GM10248 (cell line): ENCODE results near the gene PCBP2.
A peak's percentile ranks its signal among the peaks of the same experiment; 100 is the strongest.

Experiments
- CTCF ChIA-PET: fragments of 300-600 bp; sonication (Branson Sonifier 250); formaldehyde crosslinking; extraction: SDS; loops from one replicate; lab custom pipeline; 2021; ENCODE audit warnings: antibody characterized with exemption; lab: Yijun Ruan, JAX
- POLR2A ChIA-PET: fragments of 350-650 bp; sonication (Branson Sonifier 250); formaldehyde crosslinking; extraction: SDS; loops from one replicate; lab custom pipeline; 2020; ENCODE audit warnings: antibody characterized with exemption; lab: Yijun Ruan, JAX
- DNase-seq: peaks from one replicate; pipeline ENCODE4 v3.0.0; 2012; ENCODE audit errors: extremely low spot score
- TF ChIP-seq, protein P1 (sequence below): IDR thresholded peaks from 2 replicates; pipeline ENCODE4 v1.5.1; 2012; ENCODE audit warnings: mild to moderate bottlenecking, low read depth; ENCODE audit errors: extremely low read depth, missing control alignments, control extremely low read depth

Gene PCBP2

DNA sequence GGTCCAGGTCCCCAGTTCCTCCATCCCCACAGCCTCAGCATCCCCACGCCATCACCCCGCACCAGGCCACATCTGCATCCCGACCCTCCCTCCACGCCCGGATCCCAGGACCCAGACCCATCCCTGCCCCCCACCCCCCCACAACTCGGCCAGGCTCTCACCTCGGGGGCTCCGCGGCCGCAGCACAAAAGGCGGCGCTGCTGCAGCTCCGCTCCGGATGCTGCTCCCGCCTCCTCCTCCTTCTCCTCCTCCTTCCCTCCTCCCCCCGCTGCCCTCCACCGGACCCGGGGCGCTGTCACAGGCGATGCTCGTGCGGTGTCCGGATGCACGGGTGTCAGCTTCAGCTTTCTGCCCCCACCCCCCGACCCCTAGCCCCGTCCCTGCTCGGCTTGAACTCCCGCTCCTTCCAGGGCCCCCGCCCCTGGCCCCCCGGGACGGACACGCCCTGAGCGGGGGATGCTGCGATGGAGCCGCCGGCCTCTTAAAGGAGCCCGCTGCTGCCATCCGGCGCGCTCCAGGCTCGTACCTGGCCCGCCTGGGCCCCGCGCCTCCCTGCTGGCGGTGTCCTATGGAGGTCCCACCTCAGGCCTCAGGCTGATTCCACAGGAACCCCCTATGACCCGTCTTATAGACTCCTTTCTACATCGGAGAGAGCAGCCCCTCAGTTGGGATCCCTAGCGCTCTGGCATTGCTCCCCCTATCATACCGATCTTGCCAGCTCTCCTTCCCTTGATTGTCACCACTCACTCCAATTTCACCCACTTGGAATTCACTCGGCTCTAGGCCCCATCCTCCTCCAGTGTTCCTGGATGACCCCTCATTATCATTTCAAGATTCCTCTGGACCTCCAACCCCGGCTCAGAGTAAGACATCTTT, 47.6 kb downstream of the PCBP2 start, which contains the start of gene MAP3K12:
Gene MAP3K12 (minus strand): TSS at position 193 of the 876 bp plus-strand sequence. CDS start 12,067 bp downstream, outside the sequence.
- peak; percentile 58 for DNase-seq

DNA sequence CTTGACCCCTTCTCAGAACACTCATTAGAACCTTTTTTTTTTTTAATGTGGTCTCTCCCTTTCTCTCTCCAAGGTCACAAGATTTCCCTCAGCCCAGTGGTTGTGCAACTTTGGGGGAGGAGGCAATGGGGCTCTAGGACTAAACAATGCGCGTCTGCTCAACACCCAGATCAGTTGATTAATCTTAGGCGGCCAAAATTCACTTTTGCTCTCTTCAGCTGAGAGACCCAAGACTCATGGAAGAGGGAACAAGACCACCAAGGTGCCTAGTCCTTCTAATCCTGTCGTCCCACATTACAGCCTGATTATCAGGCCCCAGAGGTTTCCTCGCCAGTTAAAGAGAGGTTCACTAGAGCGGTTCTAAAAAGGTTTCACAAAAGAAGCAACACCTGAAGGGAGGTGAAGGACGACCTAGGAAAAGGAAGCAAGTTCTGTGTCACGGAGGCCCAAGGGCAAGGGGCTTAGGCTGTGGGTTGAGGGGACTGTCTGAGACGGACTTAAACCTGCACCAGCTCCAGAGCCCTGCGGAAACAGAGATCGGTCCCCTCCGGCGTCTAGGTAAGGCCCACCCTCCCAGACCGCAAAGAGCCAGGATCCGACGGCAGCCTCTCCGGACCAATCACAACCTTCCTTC, 48.4 kb downstream of the PCBP2 start:
- DNase-seq = no peak
- TF ChIP-seq, protein P1, sequence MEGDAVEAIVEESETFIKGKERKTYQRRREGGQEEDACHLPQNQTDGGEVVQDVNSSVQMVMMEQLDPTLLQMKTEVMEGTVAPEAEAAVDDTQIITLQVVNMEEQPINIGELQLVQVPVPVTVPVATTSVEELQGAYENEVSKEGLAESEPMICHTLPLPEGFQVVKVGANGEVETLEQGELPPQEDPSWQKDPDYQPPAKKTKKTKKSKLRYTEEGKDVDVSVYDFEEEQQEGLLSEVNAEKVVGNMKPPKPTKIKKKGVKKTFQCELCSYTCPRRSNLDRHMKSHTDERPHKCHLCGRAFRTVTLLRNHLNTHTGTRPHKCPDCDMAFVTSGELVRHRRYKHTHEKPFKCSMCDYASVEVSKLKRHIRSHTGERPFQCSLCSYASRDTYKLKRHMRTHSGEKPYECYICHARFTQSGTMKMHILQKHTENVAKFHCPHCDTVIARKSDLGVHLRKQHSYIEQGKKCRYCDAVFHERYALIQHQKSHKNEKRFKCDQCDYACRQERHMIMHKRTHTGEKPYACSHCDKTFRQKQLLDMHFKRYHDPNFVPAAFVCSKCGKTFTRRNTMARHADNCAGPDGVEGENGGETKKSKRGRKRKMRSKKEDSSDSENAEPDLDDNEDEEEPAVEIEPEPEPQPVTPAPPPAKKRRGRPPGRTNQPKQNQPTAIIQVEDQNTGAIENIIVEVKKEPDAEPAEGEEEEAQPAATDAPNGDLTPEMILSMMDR = no peak
- ChIA-PET CTCF (interaction anchor here (0.7 to 5.8 kb wide), 15 partner anchors 9 to 434 kb away, joined by 3 to 43 read pairs (median 3); partner anchors contain the start of genes AAAS and NPFF), POLR2A (interaction anchor here (0.6 to 2.0 kb wide), 13 partner anchors 9 to 780 kb away, joined by 3 to 10 read pairs (median 4); partner anchors contain the start of genes AAAS, CBX5, EIF4B and HNRNPA1)

More for the DNA sequence above, 47.6 kb downstream of the PCBP2 start, which contains the start of gene MAP3K12:
- ChIA-PET POLR2A (interaction anchor here (0.5 to 1.0 kb wide), 4 partner anchors 8 to 245 kb away, joined by 3 to 4 read pairs (median 3); no protein-coding TSS in a partner anchor), CTCF (interaction anchor here (1.0 to 5.8 kb wide), 7 partner anchors 9 to 178 kb away, joined by 3 to 43 read pairs (median 7); partner anchors contain the start of genes AAAS and NPFF)
- TF ChIP-seq, protein P1 = peak; percentile 21

DNA sequence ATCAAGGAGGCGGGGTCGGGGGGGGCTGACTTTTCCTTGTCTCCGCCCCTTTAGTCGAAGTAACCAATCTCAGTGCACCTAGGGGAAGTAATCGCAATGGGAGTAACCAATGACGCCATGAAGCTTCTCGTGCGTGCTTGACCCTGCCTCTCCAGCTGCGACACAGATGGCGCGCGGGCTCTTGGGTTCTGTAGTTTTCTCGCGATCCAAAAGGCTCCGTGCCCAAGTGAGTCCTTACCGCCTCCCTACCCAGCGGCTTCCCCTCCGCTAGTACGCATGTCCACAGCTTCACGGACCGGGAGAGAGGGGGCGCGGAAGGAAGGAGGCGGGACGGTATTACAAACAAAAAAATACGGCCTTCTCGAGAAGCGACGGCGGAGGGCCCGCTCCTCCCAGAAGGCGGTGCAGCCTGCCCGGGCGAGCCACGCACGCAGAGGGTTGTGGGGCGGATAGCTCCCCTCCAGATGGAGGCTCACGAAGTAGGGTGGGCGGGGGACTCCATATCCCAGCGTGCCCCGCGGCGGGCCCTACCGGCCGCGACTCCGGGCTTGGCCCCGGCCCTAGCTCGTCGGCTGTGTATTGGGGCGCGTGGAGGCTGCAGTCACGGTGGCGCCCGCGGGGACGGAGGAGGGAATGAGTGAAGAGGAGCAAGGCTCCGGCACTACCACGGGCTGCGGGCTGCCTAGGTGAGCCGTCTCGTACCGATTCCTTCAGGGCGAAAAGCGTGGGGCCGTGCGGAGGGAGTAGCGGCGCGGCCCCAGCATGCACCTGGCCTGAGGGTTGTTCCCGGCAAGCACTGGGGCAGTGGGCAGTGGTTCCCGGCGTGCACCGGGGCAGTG, 49.1 kb downstream of the PCBP2 start, which contains the start of gene TARBP2:
Gene TARBP2 (plus strand): TSS at position 508 of the 839 bp plus-strand sequence. CDS start 126 bp downstream, at position 634.
- CTCF ChIA-PET = interaction anchor here (0.6 to 5.8 kb wide), 18 partner anchors 9 to 453 kb away, joined by 3 to 43 read pairs (median 3); partner anchors contain the start of genes AAAS, ATP5MC2 and NPFF
- DNase-seq = peak; percentile 96
- TF ChIP-seq, protein P1 = no peak
- POLR2A ChIA-PET = interaction anchor here (0.5 to 2.0 kb wide), 19 partner anchors 9 to 1774 kb away, joined by 3 to 10 read pairs (median 3); partner anchors contain the start of genes AAAS, CBX5, EIF4B and HNRNPA1

DNA sequence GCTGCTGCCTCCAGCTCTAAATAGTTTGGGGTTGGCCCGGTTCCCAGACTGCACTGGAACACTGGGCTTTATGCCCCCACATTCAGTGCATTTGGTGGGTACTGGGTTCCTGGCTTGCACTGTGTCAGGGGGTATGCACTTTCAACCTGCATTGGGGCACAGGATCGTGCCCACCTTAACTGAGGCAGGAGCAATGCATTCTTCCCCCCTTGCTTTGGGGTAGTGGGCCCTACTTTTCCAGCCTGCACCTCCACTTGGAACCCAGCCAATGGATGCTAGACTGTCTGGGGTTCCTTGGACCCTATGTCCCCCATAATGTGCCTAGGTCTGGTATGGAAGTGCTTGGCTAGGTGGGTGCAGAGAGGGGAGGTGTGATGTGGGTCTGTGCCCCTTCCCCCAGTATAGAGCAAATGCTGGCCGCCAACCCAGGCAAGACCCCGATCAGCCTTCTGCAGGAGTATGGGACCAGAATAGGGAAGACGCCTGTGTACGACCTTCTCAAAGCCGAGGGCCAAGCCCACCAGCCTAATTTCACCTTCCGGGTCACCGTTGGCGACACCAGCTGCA, 49.8 kb downstream of the PCBP2 start:
- ChIA-PET POLR2A (interaction anchor here (0.5 to 2.0 kb wide), 11 partner anchors 8 to 779 kb away, joined by 3 to 10 read pairs (median 3); partner anchors contain the start of genes AAAS, CBX5, HNRNPA1 and SP1), CTCF (interaction anchor here (0.6 to 5.8 kb wide), 15 partner anchors 9 to 454 kb away, joined by 3 to 43 read pairs (median 3); partner anchors contain the start of genes AAAS, ATP5MC2 and NPFF)
- no peak for DNase-seq
- TF ChIP-seq, protein P1 = no peak

DNA sequence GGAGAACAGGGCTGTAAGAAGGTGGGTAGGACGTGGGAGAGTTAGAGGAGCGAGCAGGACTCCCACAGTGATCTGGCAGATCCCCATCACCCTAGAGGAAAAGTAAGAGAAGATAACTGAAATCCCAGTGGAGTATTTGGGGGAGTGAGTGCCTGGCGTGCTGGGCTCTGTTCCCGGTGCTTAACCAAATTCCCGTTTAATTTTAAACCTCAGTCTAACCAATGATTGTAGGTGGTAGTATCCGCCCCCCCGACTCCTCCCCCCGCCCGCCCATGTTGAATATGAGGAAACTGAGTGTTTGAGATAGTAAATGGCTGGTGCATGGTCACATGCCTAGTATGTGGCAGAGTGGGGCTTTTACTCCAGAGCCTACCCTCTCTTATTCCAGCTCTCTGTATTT, 50.4 kb downstream of the PCBP2 start:
- TF ChIP-seq, protein P1 = no peak
- DNase-seq = no peak
- CTCF ChIA-PET = interaction anchor here (1.1 to 5.8 kb wide), 3 partner anchors 8 to 181 kb away, joined by 3 to 43 read pairs (median 39); partner anchors contain the start of genes AAAS and NPFF
- POLR2A ChIA-PET = no interaction called here
